VCaP (cell line): ENCODE measurements around the gene TNFAIP8.

Experiments
- H3K27ac ChIP-seq: fragments of 450-650 bp; 2 replicates; pipeline ENCODE4 v1.5.1; 2017
- TF ChIP-seq, protein P1 (sequence below): fragments of 450-650 bp; conservative IDR thresholded peaks from 2 replicates; pipeline ENCODE4 v1.5.1; 2017; ENCODE audit warnings: mild to moderate bottlenecking, moderate library complexity

Gene TNFAIP8

GRCh38 chr5:119315516-119315949 is 40.3 kb upstream of the TNFAIP8 start:
- TF ChIP-seq, protein P1, sequence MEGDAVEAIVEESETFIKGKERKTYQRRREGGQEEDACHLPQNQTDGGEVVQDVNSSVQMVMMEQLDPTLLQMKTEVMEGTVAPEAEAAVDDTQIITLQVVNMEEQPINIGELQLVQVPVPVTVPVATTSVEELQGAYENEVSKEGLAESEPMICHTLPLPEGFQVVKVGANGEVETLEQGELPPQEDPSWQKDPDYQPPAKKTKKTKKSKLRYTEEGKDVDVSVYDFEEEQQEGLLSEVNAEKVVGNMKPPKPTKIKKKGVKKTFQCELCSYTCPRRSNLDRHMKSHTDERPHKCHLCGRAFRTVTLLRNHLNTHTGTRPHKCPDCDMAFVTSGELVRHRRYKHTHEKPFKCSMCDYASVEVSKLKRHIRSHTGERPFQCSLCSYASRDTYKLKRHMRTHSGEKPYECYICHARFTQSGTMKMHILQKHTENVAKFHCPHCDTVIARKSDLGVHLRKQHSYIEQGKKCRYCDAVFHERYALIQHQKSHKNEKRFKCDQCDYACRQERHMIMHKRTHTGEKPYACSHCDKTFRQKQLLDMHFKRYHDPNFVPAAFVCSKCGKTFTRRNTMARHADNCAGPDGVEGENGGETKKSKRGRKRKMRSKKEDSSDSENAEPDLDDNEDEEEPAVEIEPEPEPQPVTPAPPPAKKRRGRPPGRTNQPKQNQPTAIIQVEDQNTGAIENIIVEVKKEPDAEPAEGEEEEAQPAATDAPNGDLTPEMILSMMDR = peak; percentile 34
- no peak overlapping the region for H3K27ac ChIP-seq

DNA sequence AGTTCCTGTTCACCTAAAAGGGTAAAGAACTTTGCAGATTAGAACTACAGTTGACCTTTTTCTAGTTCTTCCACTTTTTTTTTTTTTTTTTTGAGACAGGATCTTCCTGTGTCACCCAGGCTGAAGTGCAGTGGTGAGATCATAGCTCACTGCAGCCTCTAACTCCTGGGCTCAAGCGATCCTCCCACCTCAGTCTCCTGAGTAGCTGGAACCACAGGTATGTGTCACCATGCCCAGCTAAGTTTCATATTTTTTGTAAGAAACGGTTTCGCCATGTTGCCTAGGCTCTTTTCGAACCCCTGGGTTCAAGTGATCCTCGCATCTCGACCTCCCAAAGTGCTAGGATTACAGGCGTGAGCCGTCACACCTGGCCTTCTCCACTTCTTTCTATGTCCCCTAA is 39.7 kb upstream of the TNFAIP8 start:
- TF ChIP-seq, protein P1 = no peak
- H3K27ac ChIP-seq = no peak overlapping the region

DNA sequence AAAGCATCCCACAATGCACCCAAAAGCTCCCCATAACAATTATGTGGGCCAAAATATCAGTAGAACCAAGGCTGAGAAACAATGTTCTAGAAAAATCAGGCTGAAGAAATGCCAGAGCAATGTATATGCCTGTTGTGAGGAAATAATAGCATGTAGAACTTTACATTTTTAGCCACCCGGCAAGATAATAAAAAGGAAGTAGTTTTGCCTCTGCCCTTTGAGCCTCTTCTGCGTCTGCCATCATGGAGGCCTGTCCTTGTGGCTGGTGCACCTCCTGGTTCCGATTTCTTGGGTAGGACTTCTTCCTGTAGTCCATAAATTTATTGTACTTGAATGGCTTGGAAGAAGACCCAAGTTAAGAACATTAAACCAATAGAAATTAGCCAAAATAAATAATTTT is 38.9 kb upstream of the TNFAIP8 start:
- no peak overlapping the region for H3K27ac ChIP-seq
- TF ChIP-seq, protein P1 = no peak

- H3K27ac ChIP-seq = no peak overlapping the region
- TF ChIP-seq, protein P1 = no peak
Observed at GRCh38 chr5:119318256-119318894, 37.4 kb upstream of the TNFAIP8 start.

GRCh38 chr5:119319401-119319800 is 36.4 kb upstream of the TNFAIP8 start:
- no peak overlapping the region for H3K27ac ChIP-seq
- TF ChIP-seq, protein P1 = no peak

- TF ChIP-seq, protein P1 = no peak
- no peak overlapping the region for H3K27ac ChIP-seq
Observed at GRCh38 chr5:119319890-119320289, 35.9 kb upstream of the TNFAIP8 start.

GRCh38 chr5:119321569-119322311 is 34.1 kb upstream of the TNFAIP8 start:
- H3K27ac ChIP-seq = no peak overlapping the region

More at GRCh38 chr5:119321569-119322311, 34.1 kb upstream of the TNFAIP8 start:
- TF ChIP-seq, protein P1 = no peak
